ENCODE data around the gene CBLN1. TPM values are rescaled to one million over a fixed set of nuclear protein-coding genes. Genes with fewer than 3 reads are reported as not detected.

Gene CBLN1
- total RNA-seq, 2 experiments from 2014 or later: not detected

GRCh38 chr16:49274591-49274990 lies 7.0 kb downstream of the CBLN1 start:
- Mint-ChIP-seq H3K36me3 (ENCODE audit: low read depth) (no peaks in the 10 kb centered on the region), H3K4me3 (no peak overlapping the region), H3K9me3 (no peaks in the 10 kb centered on the region), H3K27ac (no peak overlapping the region), H3K27me3 (peaks cover 56% of the 10 kb centered on the region), H3K4me1 (ENCODE audit: low read depth) (no peaks in the 10 kb centered on the region)
- ChIA-PET CTCF (no interaction called here), POLR2A (no interaction called here)
- intact Hi-C loops (cut with micrococcal nuclease): no loop called here
- ATAC-seq (no peak), DNase-seq (no peak)
- TF ChIP-seq, protein P1, sequence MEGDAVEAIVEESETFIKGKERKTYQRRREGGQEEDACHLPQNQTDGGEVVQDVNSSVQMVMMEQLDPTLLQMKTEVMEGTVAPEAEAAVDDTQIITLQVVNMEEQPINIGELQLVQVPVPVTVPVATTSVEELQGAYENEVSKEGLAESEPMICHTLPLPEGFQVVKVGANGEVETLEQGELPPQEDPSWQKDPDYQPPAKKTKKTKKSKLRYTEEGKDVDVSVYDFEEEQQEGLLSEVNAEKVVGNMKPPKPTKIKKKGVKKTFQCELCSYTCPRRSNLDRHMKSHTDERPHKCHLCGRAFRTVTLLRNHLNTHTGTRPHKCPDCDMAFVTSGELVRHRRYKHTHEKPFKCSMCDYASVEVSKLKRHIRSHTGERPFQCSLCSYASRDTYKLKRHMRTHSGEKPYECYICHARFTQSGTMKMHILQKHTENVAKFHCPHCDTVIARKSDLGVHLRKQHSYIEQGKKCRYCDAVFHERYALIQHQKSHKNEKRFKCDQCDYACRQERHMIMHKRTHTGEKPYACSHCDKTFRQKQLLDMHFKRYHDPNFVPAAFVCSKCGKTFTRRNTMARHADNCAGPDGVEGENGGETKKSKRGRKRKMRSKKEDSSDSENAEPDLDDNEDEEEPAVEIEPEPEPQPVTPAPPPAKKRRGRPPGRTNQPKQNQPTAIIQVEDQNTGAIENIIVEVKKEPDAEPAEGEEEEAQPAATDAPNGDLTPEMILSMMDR (IDR thresholded peaks at IDR 0.05): no peak

- Mint-ChIP-seq H3K27me3 (peaks cover 48% of the 10 kb centered on the region), H3K4me3 (no peak overlapping the region), H3K27ac (no peak overlapping the region), H3K4me1 (ENCODE audit: low read depth) (no peaks in the 10 kb centered on the region), H3K36me3 (ENCODE audit: low read depth) (no peaks in the 10 kb centered on the region), H3K9me3 (no peaks in the 10 kb centered on the region)
- ChIA-PET POLR2A (no interaction called here), CTCF (no interaction called here)
- ATAC-seq: no peak
- TF ChIP-seq, protein P1 (IDR thresholded peaks at IDR 0.05): no peak
- no peak for DNase-seq
- intact Hi-C loops (cut with micrococcal nuclease): no loop called here
Measured at GRCh38 chr16:49273771-49274170, 7.9 kb downstream of the CBLN1 start.

DNA sequence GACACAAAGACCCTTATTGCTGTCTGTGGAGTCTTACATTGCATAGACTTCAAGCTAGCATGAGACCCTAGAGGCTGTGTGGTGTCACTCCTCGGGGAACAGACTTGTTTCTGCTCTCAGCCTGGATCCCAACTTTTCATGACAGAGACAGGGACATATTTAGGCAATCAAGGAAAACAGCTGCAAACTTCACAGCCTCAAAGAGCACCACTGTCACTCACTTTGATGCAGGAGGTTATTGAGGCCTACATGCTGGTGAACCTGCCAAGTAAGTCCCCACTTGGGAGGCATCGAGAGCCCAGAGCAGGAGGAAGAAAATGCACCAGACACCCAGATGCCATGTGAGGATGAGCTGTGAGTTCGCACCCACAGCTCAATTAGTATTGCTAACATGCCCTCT lies 10.3 kb downstream of the CBLN1 start:
- no peaks in the 10 kb centered on the region for H3K36me3 Mint-ChIP-seq (ENCODE audit: low read depth)
- DNase-seq (no peak), ATAC-seq (no peak)
- peaks cover 27% of the 10 kb centered on the region for H3K27me3 Mint-ChIP-seq
- CTCF ChIA-PET: no interaction called here
- TF ChIP-seq, protein P1 (IDR thresholded peaks at IDR 0.05): no peak
- POLR2A ChIA-PET: no interaction called here
- H3K4me1 Mint-ChIP-seq (ENCODE audit: low read depth): no peaks in the 10 kb centered on the region
- no peak overlapping the region for H3K4me3 Mint-ChIP-seq
- no peaks in the 10 kb centered on the region for H3K9me3 Mint-ChIP-seq
- H3K27ac Mint-ChIP-seq: no peak overlapping the region
- intact Hi-C loops (cut with micrococcal nuclease): no loop called here

GRCh38 chr16:49269201-49269600 lies 12.4 kb downstream of the CBLN1 start:
- TF ChIP-seq, protein P1 (IDR thresholded peaks at IDR 0.05): no peak
- POLR2A ChIA-PET: no interaction called here

GRCh38 chr16:49268667-49269066 lies 13.0 kb downstream of the CBLN1 start:
- H3K4me1 Mint-ChIP-seq (ENCODE audit: low read depth): no peaks in the 10 kb centered on the region
- CTCF ChIA-PET: no interaction called here
- H3K4me3 Mint-ChIP-seq: no peak overlapping the region
- intact Hi-C loops (cut with micrococcal nuclease): no loop called here
- POLR2A ChIA-PET: no interaction called here
- DNase-seq (no peak), ATAC-seq (no peak)
- H3K27me3 Mint-ChIP-seq: peaks cover 4% of the 10 kb centered on the region
- TF ChIP-seq, protein P1 (IDR thresholded peaks at IDR 0.05): no peak
- H3K27ac Mint-ChIP-seq: no peak overlapping the region
- H3K36me3 Mint-ChIP-seq (ENCODE audit: low read depth): no peaks in the 10 kb centered on the region
- H3K9me3 Mint-ChIP-seq: no peaks in the 10 kb centered on the region

More at GRCh38 chr16:49269201-49269600, 12.4 kb downstream of the CBLN1 start:
- intact Hi-C loops (cut with micrococcal nuclease): no loop called here
- Mint-ChIP-seq H3K36me3 (ENCODE audit: low read depth) (no peaks in the 10 kb centered on the region), H3K4me3 (no peak overlapping the region), H3K4me1 (ENCODE audit: low read depth) (no peaks in the 10 kb centered on the region), H3K27me3 (peaks cover 9% of the 10 kb centered on the region), H3K9me3 (no peaks in the 10 kb centered on the region), H3K27ac (no peak overlapping the region)
- no peak for DNase-seq
- no peak for ATAC-seq
- CTCF ChIA-PET: no interaction called here
